HG02759 (cell line): ENCODE measurements around the gene ACSF2.

Source experiments
- ATAC-seq: cut with Tn5 transposase; IDR thresholded peaks from one replicate; pipeline ENCODE4 v1.9.1; 2021; ENCODE audit warnings: mild to moderate bottlenecking, moderate library complexity; ENCODE audit not compliant: unreplicated experiment

Gene ACSF2

DNA sequence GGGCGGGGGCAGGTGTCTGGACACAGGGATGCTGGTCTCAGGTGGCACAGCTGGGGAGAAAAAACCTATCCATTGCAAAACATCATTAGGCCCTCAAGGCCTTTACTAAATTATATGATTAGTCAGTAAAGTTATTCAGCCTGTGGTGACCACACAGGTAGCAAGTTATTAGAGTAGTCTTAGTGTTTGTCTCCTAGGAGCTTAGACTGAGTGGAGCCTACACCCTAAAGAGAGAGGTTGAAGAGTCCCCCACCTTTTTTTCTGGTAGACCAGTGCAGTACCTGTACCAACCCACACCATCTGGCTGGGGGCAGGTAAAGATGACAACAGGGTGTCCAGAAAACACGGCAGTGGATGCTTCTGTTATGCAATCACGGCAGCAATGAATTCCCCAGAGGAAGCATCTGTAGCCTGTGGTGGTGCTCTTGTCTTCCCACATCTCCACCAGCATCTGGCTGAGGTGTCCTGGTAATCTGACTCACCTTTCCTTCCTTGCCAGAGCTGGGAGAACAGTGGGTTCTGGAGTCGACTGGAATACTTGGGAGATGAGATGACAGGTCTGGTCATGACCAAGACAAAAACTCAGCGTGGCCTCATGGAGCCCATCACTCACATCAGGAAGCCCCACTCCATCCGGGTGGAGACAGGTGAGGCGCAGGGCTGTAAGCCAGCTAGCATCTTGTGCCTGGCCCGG is 93.3 kb downstream of the ACSF2 start:
- ATAC-seq: no peak

DNA sequence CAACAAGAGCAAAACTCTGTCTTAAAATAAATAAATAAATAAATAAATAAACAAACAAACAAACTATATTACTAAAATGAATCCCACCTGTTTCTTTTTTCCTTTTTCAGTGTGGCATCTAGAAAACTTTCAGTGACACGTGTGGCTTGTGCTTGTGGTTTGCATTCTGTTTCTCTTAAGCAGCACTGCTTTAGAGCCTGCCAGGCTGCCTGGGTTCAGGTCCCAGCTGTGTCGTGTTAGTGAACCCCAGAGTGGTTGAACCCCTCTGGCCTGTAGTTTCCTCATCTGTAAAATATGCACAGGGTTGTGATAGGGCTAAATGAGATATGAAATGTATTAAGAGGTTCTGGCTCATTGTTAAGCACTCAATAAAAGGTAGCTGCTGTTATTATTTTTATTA is 94.5 kb downstream of the ACSF2 start:
- no peak for ATAC-seq

DNA sequence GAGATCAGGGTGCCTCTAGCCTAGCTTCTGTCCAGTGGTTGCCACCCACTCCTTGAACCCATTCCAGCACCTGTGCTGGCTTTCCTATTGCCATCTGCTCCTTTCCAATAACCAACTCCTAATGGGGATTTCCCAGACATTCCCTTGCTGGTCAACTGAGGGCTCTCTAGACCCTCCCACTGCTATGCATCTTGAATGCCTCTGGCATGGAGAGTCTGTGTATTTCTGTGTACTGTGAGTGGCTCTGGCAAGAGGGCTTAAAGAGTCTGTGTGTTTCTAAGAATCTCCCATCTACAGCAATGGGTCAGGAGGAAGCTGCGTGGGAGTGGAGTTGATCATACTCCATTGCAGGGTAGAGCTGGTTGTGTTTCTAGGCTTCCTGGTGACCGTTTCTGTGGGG is 95.5 kb downstream of the ACSF2 start:
- ATAC-seq: no peak

DNA sequence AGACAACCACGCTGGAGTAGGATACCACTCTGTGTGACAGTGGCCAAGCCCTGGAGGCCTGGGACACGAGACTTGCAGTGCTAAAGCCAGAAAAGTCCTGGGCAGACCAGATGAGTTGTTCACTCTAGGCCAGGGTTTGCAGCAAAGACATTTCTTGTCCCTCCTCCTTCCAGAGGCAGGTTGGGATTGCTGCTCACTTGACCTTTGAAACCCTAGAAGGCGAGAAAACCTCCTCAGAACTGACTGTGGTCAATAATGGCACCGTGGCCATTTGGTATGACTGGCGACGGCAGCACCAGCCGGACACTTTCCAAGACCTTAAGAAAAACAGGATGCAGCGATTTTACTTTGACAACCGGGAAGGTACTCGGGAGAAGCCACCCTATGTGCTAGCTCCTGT is 96.7 kb downstream of the ACSF2 start:
- no peak for ATAC-seq

DNA sequence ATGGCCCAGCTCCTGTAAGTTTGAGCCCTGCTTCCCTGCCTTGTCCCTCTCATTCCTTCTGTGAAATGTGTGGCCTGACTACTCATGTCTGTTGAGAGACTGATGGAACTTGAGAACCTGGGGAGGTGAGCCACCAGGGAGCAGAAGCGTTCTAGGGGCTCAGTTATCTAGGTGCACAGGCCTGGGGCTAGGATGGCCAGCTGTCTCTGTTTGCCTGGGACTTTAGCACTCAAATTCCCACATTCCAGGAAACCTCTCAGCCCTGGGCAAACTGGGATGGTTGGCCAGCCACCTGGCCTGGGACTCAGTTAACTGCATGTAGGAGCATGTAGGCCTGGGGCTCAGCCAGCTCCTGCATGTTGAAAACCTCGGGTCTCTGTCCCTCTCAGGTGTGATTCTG is 97.2 kb downstream of the ACSF2 start:
- no peak for ATAC-seq
